GM23338 (cell line): Measurements from ENCODE around the gene AAGAB. TPM values are rescaled to one million over a fixed set of nuclear protein-coding genes. Genes with fewer than 3 reads are reported as not detected.

Source experiments
- ATAC-seq: fragments of 200-7000 bp; cut with Tn5 transposase; 3 replicates; pipeline ENCODE4 v1.9.1; 2020
- DNase-seq: peaks from one replicate; pipeline ENCODE4 v3.0.0-alpha.2; 2015; ENCODE audit warnings: low spot score
- H2AFZ ChIP-seq: fragments of 200-600 bp; sonication (generic); 2 replicates; pipeline ENCODE4 v1.8.0; 2016; ENCODE audit warnings: antibody characterized with exemption, mild to moderate bottlenecking, moderate library complexity
- H3F3A ChIP-seq: fragments of 200-600 bp; sonication (generic); replicated peaks from 2 replicates; pipeline ENCODE4 v1.8.0; 2017; ENCODE audit warnings: antibody characterized with exemption, mixed run types, low read depth
- H3K27ac ChIP-seq: fragments of 200-600 bp; sonication (generic); 2 replicates; pipeline ENCODE4 v1.6.1; 2016; ENCODE audit warnings: low read depth
- H3K27me3 ChIP-seq: fragments of 200-600 bp; sonication (generic); 2 replicates; pipeline ENCODE4 v1.8.0; 2016; ENCODE audit warnings: mild to moderate bottlenecking, mixed run types, moderate library complexity; ENCODE audit not compliant: insufficient read depth
- H3K36me3 ChIP-seq: fragments of 200-600 bp; sonication (generic); 2 replicates; pipeline ENCODE4 v1.8.0; 2016; ENCODE audit warnings: mild to moderate bottlenecking; ENCODE audit not compliant: insufficient read depth
- H3K4me1 ChIP-seq: fragments of 200-600 bp; sonication (generic); 2 replicates; pipeline ENCODE4 v1.8.0; 2016; ENCODE audit warnings: mild to moderate bottlenecking, moderate library complexity; ENCODE audit not compliant: insufficient read depth
- H3K4me2 ChIP-seq: fragments of 200-600 bp; sonication (generic); 2 replicates; pipeline ENCODE4 v1.7.1; 2017; ENCODE audit warnings: mixed run types
- H3K4me3 ChIP-seq: fragments of 200-600 bp; sonication (generic); 2 replicates; pipeline ENCODE4 v1.6.1; 2016; ENCODE audit warnings: mixed run types
- H3K79me2 ChIP-seq: fragments of 200-600 bp; sonication (generic); replicated peaks from 2 replicates; pipeline ENCODE4 v1.8.0; 2017; ENCODE audit warnings: mild to moderate bottlenecking; ENCODE audit not compliant: insufficient read depth
- H3K9me2 ChIP-seq: fragments of 200-600 bp; sonication (generic); 2 replicates; pipeline ENCODE4 v1.8.0; 2017; ENCODE audit not compliant: insufficient read depth
- H4K20me1 ChIP-seq: fragments of 200-600 bp; sonication (generic); replicated peaks from 2 replicates; pipeline ENCODE4 v1.8.0; 2017; ENCODE audit warnings: mild to moderate bottlenecking; ENCODE audit not compliant: insufficient read depth
- H3K27ac Mint-ChIP-seq: 2 replicates; pipeline ENCODE4 v1.8.0; 2020; ENCODE audit warnings: inconsistent platforms, mild to moderate bottlenecking, moderate library complexity, mixed read lengths
- H3K27me3 Mint-ChIP-seq: 3 replicates; pipeline ENCODE4 v1.8.0; 2022; ENCODE audit warnings: low read depth, mild to moderate bottlenecking, moderate library complexity, mixed read lengths, inconsistent platforms; ENCODE audit not compliant: insufficient read depth, poor library complexity
- H3K36me3 Mint-ChIP-seq: 3 replicates; pipeline ENCODE4 v1.8.0; 2021; ENCODE audit warnings: low read depth, mild to moderate bottlenecking, inconsistent platforms, moderate library complexity, mixed read lengths
- H3K4me1 Mint-ChIP-seq: 3 replicates; pipeline ENCODE4 v1.8.0; 2020; ENCODE audit warnings: mild to moderate bottlenecking, inconsistent platforms, mixed read lengths
- H3K4me3 Mint-ChIP-seq: 3 replicates; pipeline ENCODE4 v1.8.0; 2021; ENCODE audit warnings: moderate library complexity, mild to moderate bottlenecking, inconsistent platforms, mixed read lengths
- H3K9me3 Mint-ChIP-seq: 3 replicates; pipeline ENCODE4 v1.8.0; 2020; ENCODE audit warnings: moderate library complexity, mild to moderate bottlenecking, inconsistent platforms, mixed read lengths
- CREB1 ChIP-seq: fragments of 250-450 bp; sonication (Bioruptor Pico); IDR thresholded peaks from 2 replicates; pipeline ENCODE4 v1.5.0; 2020; ENCODE audit warnings: low read depth, mild to moderate bottlenecking, moderate library complexity
- ETS1 ChIP-seq: IDR thresholded peaks from 2 replicates; pipeline ENCODE4 v1.6.1; 2016; ENCODE audit warnings: antibody characterized with exemption
- EZH2 ChIP-seq: fragments of 200-600 bp; sonication (generic); IDR thresholded peaks from one replicate; pipeline ENCODE4 v1.8.0; 2017; ENCODE audit warnings: antibody characterized with exemption, mild to moderate bottlenecking, low read depth; ENCODE audit not compliant: unreplicated experiment
- EZH2phosphoT487 ChIP-seq: fragments of 200-600 bp; sonication (generic); IDR thresholded peaks from one replicate; pipeline ENCODE4 v1.8.1; 2018; ENCODE audit warnings: antibody characterized with exemption; ENCODE audit not compliant: unreplicated experiment
- JUNB ChIP-seq: IDR thresholded peaks from one replicate; pipeline ENCODE4 v1.6.1; 2016; ENCODE audit warnings: antibody characterized with exemption; ENCODE audit not compliant: unreplicated experiment
- NANOG ChIP-seq: IDR thresholded peaks from 2 replicates; pipeline ENCODE4 v1.6.1; 2016; ENCODE audit warnings: antibody characterized with exemption, borderline replicate concordance
- POLR2AphosphoS5 ChIP-seq: IDR thresholded peaks from 2 replicates; pipeline ENCODE4 v1.6.1; 2016; ENCODE audit warnings: antibody characterized with exemption, low read depth
- STAT1 ChIP-seq: IDR thresholded peaks from one replicate; pipeline ENCODE4 v1.6.1; 2016; ENCODE audit warnings: antibody characterized with exemption; ENCODE audit not compliant: unreplicated experiment
- ZNF114 ChIP-seq: fragments of 250-450 bp; sonication (Bioruptor Pico); IDR thresholded peaks from 2 replicates; pipeline ENCODE4 v1.5.0; 2020; ENCODE audit warnings: mild to moderate bottlenecking, moderate library complexity
- ZNF331 ChIP-seq: fragments of 250-450 bp; sonication (Bioruptor Pico); IDR thresholded peaks from 2 replicates; pipeline ENCODE4 v1.5.0; 2020; ENCODE audit warnings: low read depth, mild to moderate bottlenecking, moderate library complexity
- ZNF462 ChIP-seq: fragments of 250-450 bp; sonication (Bioruptor Pico); IDR thresholded peaks from 2 replicates; pipeline ENCODE4 v1.5.0; 2020; ENCODE audit warnings: mild to moderate bottlenecking, moderate library complexity
- polyA plus RNA-seq: library from polyadenylated mRNA; unstranded; fragments of >200 nt; fragmentation: Nextera tagmentation; extraction: Ambion mirVana; gene quantifications from 2 replicates; pipeline ENCODE4 v1.2.1, GENCODE V29; 2016
- total RNA-seq: library from RNA; depleted of rRNA; stranded (reverse); fragments of >200 nt; shearing (Covaris generic); gene quantifications from 2 replicates; pipeline ENCODE4 v1.2.3, GENCODE V29; 2014
- TF ChIP-seq, protein P1 (sequence below), 2 experiments: fragments of 200-600 bp in 1 of 2; sonication (generic) in 1 of 2; conservative IDR thresholded peaks; 2 replicates each; pipeline versions ENCODE4 v1.5.1 to v1.6.1; 2016 to 2017; ENCODE audit warnings: antibody characterized with exemption in 2 of 2, low read depth in 2 of 2, mild to moderate bottlenecking in 2 of 2, moderate library complexity in 1 of 2
- TF ChIP-seq, protein P2 (sequence below): IDR thresholded peaks from one replicate; pipeline ENCODE4 v1.6.1; 2018; ENCODE audit warnings: antibody characterized with exemption; ENCODE audit not compliant: unreplicated experiment

AAGAB gene
- total and polyA plus RNA-seq, 2 experiments from 2014 or later: 20.8 to 42.8 TPM

- TF ChIP-seq JUNB (no peak), EZH2phosphoT487 (no peak), POLR2AphosphoS5 (no peak), STAT1 (no peak), ZNF114 (no peak), ETS1 (no peak), EZH2 (no peak), ZNF331 (CRISPR knock-in tag) (no peak), NANOG (no peak), CREB1 (CRISPR knock-in tag) (no peak), ZNF462 (CRISPR knock-in tag) (no peak)
- TF ChIP-seq, protein P1, sequence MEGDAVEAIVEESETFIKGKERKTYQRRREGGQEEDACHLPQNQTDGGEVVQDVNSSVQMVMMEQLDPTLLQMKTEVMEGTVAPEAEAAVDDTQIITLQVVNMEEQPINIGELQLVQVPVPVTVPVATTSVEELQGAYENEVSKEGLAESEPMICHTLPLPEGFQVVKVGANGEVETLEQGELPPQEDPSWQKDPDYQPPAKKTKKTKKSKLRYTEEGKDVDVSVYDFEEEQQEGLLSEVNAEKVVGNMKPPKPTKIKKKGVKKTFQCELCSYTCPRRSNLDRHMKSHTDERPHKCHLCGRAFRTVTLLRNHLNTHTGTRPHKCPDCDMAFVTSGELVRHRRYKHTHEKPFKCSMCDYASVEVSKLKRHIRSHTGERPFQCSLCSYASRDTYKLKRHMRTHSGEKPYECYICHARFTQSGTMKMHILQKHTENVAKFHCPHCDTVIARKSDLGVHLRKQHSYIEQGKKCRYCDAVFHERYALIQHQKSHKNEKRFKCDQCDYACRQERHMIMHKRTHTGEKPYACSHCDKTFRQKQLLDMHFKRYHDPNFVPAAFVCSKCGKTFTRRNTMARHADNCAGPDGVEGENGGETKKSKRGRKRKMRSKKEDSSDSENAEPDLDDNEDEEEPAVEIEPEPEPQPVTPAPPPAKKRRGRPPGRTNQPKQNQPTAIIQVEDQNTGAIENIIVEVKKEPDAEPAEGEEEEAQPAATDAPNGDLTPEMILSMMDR (conservative IDR thresholded peaks at IDR 0.05; ENCODE audit: low read depth in 2 of 2): no peak
- TF ChIP-seq, protein P2, sequence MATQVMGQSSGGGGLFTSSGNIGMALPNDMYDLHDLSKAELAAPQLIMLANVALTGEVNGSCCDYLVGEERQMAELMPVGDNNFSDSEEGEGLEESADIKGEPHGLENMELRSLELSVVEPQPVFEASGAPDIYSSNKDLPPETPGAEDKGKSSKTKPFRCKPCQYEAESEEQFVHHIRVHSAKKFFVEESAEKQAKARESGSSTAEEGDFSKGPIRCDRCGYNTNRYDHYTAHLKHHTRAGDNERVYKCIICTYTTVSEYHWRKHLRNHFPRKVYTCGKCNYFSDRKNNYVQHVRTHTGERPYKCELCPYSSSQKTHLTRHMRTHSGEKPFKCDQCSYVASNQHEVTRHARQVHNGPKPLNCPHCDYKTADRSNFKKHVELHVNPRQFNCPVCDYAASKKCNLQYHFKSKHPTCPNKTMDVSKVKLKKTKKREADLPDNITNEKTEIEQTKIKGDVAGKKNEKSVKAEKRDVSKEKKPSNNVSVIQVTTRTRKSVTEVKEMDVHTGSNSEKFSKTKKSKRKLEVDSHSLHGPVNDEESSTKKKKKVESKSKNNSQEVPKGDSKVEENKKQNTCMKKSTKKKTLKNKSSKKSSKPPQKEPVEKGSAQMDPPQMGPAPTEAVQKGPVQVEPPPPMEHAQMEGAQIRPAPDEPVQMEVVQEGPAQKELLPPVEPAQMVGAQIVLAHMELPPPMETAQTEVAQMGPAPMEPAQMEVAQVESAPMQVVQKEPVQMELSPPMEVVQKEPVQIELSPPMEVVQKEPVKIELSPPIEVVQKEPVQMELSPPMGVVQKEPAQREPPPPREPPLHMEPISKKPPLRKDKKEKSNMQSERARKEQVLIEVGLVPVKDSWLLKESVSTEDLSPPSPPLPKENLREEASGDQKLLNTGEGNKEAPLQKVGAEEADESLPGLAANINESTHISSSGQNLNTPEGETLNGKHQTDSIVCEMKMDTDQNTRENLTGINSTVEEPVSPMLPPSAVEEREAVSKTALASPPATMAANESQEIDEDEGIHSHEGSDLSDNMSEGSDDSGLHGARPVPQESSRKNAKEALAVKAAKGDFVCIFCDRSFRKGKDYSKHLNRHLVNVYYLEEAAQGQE: no peak
- Histone ChIP-seq H3K4me1 (no peaks in the 10 kb centered on the region), H3F3A (no peaks in the 10 kb centered on the region), H3K9me2 (no peaks in the 10 kb centered on the region), H3K4me2 (no peak overlapping the region), H2AFZ (no peak overlapping the region), H3K79me2 (no peaks in the 10 kb centered on the region), H3K4me3 (no peak overlapping the region), H4K20me1 (no peaks in the 10 kb centered on the region), H3K27me3 (no peaks in the 10 kb centered on the region), H3K36me3 (no peaks in the 10 kb centered on the region), H3K27ac (no peak overlapping the region)
- H3K4me1 Mint-ChIP-seq: peaks cover 6% of the 10 kb centered on the region; the same call in 1 of the 3 replicates
- ATAC-seq: no peak
- no peak overlapping the region for H3K27ac Mint-ChIP-seq
- no peaks in the 10 kb centered on the region for H3K9me3 Mint-ChIP-seq
- H3K4me3 Mint-ChIP-seq: no peak overlapping the region; the same call in 2 of the 3 replicates
- H3K27me3 Mint-ChIP-seq: peaks cover 4% of the 10 kb centered on the region
- H3K36me3 Mint-ChIP-seq: peaks cover 16% of the 10 kb centered on the region
- DNase-seq: no peak
Measured at GRCh38 chr15:67186688-67187087, 67.8 kb downstream of the AAGAB start.
